ENCODE data around the gene PALM2AKAP2.

GRCh38 chr9:109797006-109797405 is 17.0 kb downstream of the PALM2AKAP2 start:
- TF ChIP-seq CTCF (conservative IDR thresholded peaks at IDR 0.05; ENCODE audit: low read length) (no peak), EZH2phosphoT487 (IDR thresholded peaks at IDR 0.05; ENCODE audit: borderline replicate concordance, low read depth, low read length) (no peak)

All from OCI-LY7 (cell line).